Inflammatory macrophage treated with lipopolysaccharide for 1 hour (primary cell): Measurements from ENCODE around the gene BTAF1.
"Not testable (repeated sequence)": the region's sequence is repeated elsewhere in the genome, so short reads cannot be mapped to it uniquely, and the experiment has no call there.

ENCODE experiments used
- DNase-seq, 2 donors: peaks; one replicate each; pipeline ENCODE4 v3.0.0-alpha.2; 2020 to 2022

Gene BTAF1

GRCh38 chr10:91923371-91924211 is at the start of gene BTAF1:
Gene BTAF1 (plus strand): TSS chr10:91923770. CDS start chr10:91924077, 307 bp downstream.
- peak; percentile 84 to 92 for DNase-seq

GRCh38 chr10:91875156-91875555 is 48.4 kb upstream of the BTAF1 start:
- no peak for DNase-seq

GRCh38 chr10:91875779-91876178 is 47.8 kb upstream of the BTAF1 start:
- DNase-seq: no peak

- DNase-seq: no peak
Observed at GRCh38 chr10:91879515-91880170, 43.9 kb upstream of the BTAF1 start.

GRCh38 chr10:91880310-91880709 is 43.3 kb upstream of the BTAF1 start:
- DNase-seq: no peak

- DNase-seq: no peak
Observed at GRCh38 chr10:91883549-91884444, 39.8 kb upstream of the BTAF1 start.

- no peak for DNase-seq
Observed at GRCh38 chr10:91884536-91884935, 39.0 kb upstream of the BTAF1 start.

- DNase-seq: no peak
Observed at GRCh38 chr10:91885362-91886079, 38.0 kb upstream of the BTAF1 start.

GRCh38 chr10:91886954-91887271 is 36.7 kb upstream of the BTAF1 start:
- no peak for DNase-seq

- DNase-seq: no peak
Observed at GRCh38 chr10:91887272-91888076, 36.1 kb upstream of the BTAF1 start.

GRCh38 chr10:91891125-91892001 is 32.2 kb upstream of the BTAF1 start:
- DNase-seq: no peak

- no peak for DNase-seq
Observed at GRCh38 chr10:91893051-91893450, 30.5 kb upstream of the BTAF1 start.

GRCh38 chr10:91894261-91894685 is 29.3 kb upstream of the BTAF1 start:
- DNase-seq: not testable (repeated sequence)

GRCh38 chr10:91896212-91896756 is 27.3 kb upstream of the BTAF1 start:
- no peak for DNase-seq

- no peak for DNase-seq
Observed at GRCh38 chr10:91897421-91897820, 26.1 kb upstream of the BTAF1 start.

GRCh38 chr10:91901784-91902677 is 21.5 kb upstream of the BTAF1 start:
- DNase-seq: peak; percentile 89 to 90

- DNase-seq: no peak
Observed at GRCh38 chr10:91907033-91907594, 16.5 kb upstream of the BTAF1 start.

- no peak for DNase-seq
Observed at GRCh38 chr10:91907914-91908336, 15.6 kb upstream of the BTAF1 start.
